B cell (primary cell): Measurements from ENCODE around the gene LIMS2. TPM values are rescaled to one million over a fixed set of nuclear protein-coding genes. Genes with fewer than 3 reads are reported as not detected.

Experiments
- ATAC-seq: fragments of 200-7000 bp; cut with Tn5 transposase; one replicate; pipeline ENCODE4 v1.10.0; 2021; ENCODE audit warnings: low read depth, mild to moderate bottlenecking, moderate number of reproducible peaks, moderate library complexity
- CTCF ChIA-PET: fragments of 350-600 bp; sonication (Branson Sonifier 250); formaldehyde crosslinking; loops from one replicate; lab custom pipeline; 2021; ENCODE audit warnings: antibody characterized with exemption, inconsistent platforms; lab: Charles Lee
- POLR2A ChIA-PET: fragments of 350-600 bp; sonication (Branson Sonifier 250); formaldehyde crosslinking; loops from one replicate; lab custom pipeline; 2021; ENCODE audit warnings: antibody characterized with exemption; lab: Charles Lee
- DNase-seq: peaks from one replicate; pipeline ENCODE4 v3.0.0; 2013
- H2AFZ ChIP-seq: 2 replicates; pipeline ENCODE4 v1.6.1; 2012; ENCODE audit warnings: mild to moderate bottlenecking, low read depth, low read length; ENCODE audit not compliant: insufficient read depth, poor library complexity, severe bottlenecking
- H3K27ac ChIP-seq, 2 donors: 1 replicate in 1 of 2; 2 replicates in 1 of 2; pipeline ENCODE4 v1.5.1; 2012 to 2013; ENCODE audit warnings: low read length in 2 of 2, mild to moderate bottlenecking in 2 of 2, moderate library complexity in 1 of 2
- H3K27me3 ChIP-seq, 4 experiments: fragments of 200-600 bp in 1 of 4; sonication (generic) in 1 of 4; replicated peaks in 1 of 4; 1 replicate in 2 of 4; 2 replicates in 2 of 4; pipeline versions ENCODE4 v1.6.1 to v1.7.0; 2013 to 2016; ENCODE audit warnings: low read length in 3 of 4, mild to moderate bottlenecking in 2 of 4, mixed read lengths in 1 of 4, moderate library complexity in 1 of 4; ENCODE audit not compliant: insufficient read depth in 4 of 4, control insufficient read depth in 3 of 4; ENCODE audit errors: control extremely low read depth in 1 of 4
- H3K36me3 ChIP-seq, 2 experiments: replicated peaks in 1 of 2; 1 replicate in 1 of 2; 2 replicates in 1 of 2; pipeline versions ENCODE4 v1.6.1 to v1.7.1; 2013; ENCODE audit warnings: low read length in 1 of 2; ENCODE audit not compliant: insufficient read depth in 2 of 2, control insufficient read depth in 1 of 2; ENCODE audit errors: control extremely low read depth in 1 of 2, extremely low read depth in 1 of 2
- H3K4me1 ChIP-seq, 2 donors: fragments of 200-600 bp in 1 of 2; sonication (generic) in 1 of 2; 1 replicate in 1 of 2; 2 replicates in 1 of 2; pipeline versions ENCODE4 v1.5.1 to v1.6.1; 2013 to 2017; ENCODE audit warnings: low read length in 2 of 2; ENCODE audit not compliant: control insufficient read depth in 2 of 2, insufficient read depth in 2 of 2
- H3K4me2 ChIP-seq: replicated peaks from 2 replicates; pipeline ENCODE3; 2012; ENCODE audit warnings: mild to moderate bottlenecking, low read depth, low read length; ENCODE audit not compliant: poor library complexity, severe bottlenecking
- H3K4me3 ChIP-seq, 5 experiments: fragments of 200-600 bp in 1 of 5; sonication (generic) in 1 of 5; 1 replicate in 3 of 5; 2 replicates in 2 of 5; pipeline versions ENCODE4 v1.5.1 to v1.7.0; 2011 to 2016; ENCODE audit warnings: low read length in 4 of 5, mild to moderate bottlenecking in 4 of 5, low read depth in 2 of 5, control low read depth in 1 of 5, moderate library complexity in 1 of 5; ENCODE audit not compliant: insufficient read depth in 1 of 5; ENCODE audit errors: control extremely low read depth in 1 of 5, extremely low read depth in 1 of 5
- H3K79me2 ChIP-seq: fragments of 200-600 bp; sonication (generic); one replicate; pipeline ENCODE4 v1.6.0; 2016; ENCODE audit warnings: low read length; ENCODE audit not compliant: control insufficient read depth, insufficient read depth
- H3K9ac ChIP-seq: fragments of 200-600 bp; sonication (generic); 2 replicates; pipeline ENCODE4 v1.6.1; 2017; ENCODE audit warnings: mild to moderate bottlenecking, low read length, moderate library complexity
- H3K9me3 ChIP-seq, 3 donors: one replicate each; pipeline versions ENCODE4 v1.6.1 to v1.7.1; 2013; ENCODE audit warnings: low read length in 2 of 3; ENCODE audit not compliant: control insufficient read depth in 2 of 3, insufficient read depth in 1 of 3; ENCODE audit errors: control extremely low read depth in 1 of 3
- H4K20me1 ChIP-seq: 2 replicates; pipeline ENCODE4 v1.6.0; 2012; ENCODE audit warnings: mild to moderate bottlenecking, low read length; ENCODE audit not compliant: insufficient read depth, control insufficient read depth, poor library complexity, severe bottlenecking
- H3K27ac Mint-ChIP-seq: one replicate; pipeline ENCODE4 v1.8.0; 2021; ENCODE audit warnings: mixed read lengths
- H3K27me3 Mint-ChIP-seq: one replicate; pipeline ENCODE4 v1.8.0; 2021; ENCODE audit warnings: mixed read lengths
- H3K4me1 Mint-ChIP-seq: one replicate; pipeline ENCODE4 v1.8.0; 2021; ENCODE audit warnings: mixed read lengths
- H3K4me3 Mint-ChIP-seq: one replicate; pipeline ENCODE4 v1.8.0; 2021; ENCODE audit warnings: mixed read lengths
- H3K9me3 Mint-ChIP-seq: one replicate; pipeline ENCODE4 v1.8.0; 2022; ENCODE audit warnings: mixed read lengths; ENCODE audit not compliant: insufficient read depth
- EZH2 ChIP-seq: IDR thresholded peaks from 2 replicates; pipeline ENCODE4 v1.6.1; 2012; ENCODE audit warnings: borderline replicate concordance, low read depth, mild to moderate bottlenecking, moderate library complexity, low read length; ENCODE audit not compliant: insufficient read depth, poor library complexity, severe bottlenecking
- WGBS: methylation state at CpG from one replicate; pipeline ENCODE4 v1.1.5; 2013; ENCODE audit warnings: missing lambda C conversion rate; ENCODE audit not compliant: insufficient coverage; 5-methylcytosine and 5-hydroxymethylcytosine counted together
- intact Hi-C: fragments of 100-400 bp; cut with micrococcal nuclease; formaldehyde crosslinking; loops from one replicate; pipeline ENCODE4 v1.10.0; 2022
- polyA plus RNA-seq: library from polyadenylated mRNA; depleted of rRNA; stranded (reverse); fragments of >200 nt; gene quantifications from 2 replicates; pipeline ENCODE4 v1.2.3, GENCODE V29; 2012
- total RNA-seq, 2 donors: library from RNA; stranded (reverse); fragments of 120-200 nt in 1 of 2; gene quantifications; 1 replicate in 1 of 2; 2 replicates in 1 of 2; pipeline versions ENCODE4 v1.2.3 to v1.2.4, GENCODE V29; 2013 to 2022
- TF ChIP-seq, protein P1 (sequence below): fragments of 200-600 bp; IDR thresholded peaks from one replicate; pipeline ENCODE4 v1.8.0; 2022; ENCODE audit warnings: antibody characterized with exemption, mild to moderate bottlenecking

The LIMS2 gene
- total and polyA plus RNA-seq, 2 donors (not counting 1 experiment from before 2014, with no cell fraction given): 6.7 to 32.2 TPM

DNA sequence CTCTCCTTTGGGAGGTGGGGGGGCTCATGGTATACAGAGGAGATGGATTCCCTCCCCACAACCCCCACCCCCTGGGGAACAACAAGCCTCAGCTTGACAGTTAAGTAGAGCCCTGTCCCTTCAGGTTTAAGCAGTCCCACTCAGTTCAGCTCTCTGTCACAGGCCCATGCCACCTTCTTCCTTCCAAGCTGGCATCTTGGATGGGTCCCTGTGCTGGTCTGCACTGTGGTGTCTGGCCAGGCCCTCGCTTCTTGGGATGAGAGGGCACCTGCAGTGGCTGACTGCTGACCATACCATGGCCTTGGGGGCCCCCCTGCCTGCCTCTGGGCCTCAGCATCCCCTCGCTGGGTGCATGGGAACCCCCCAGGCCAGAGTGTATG, 49.8 kb downstream of the LIMS2 start:
- Histone ChIP-seq H3K79me2 (no peaks in the 10 kb centered on the region), H4K20me1 (no peaks in the 10 kb centered on the region), H3K4me2 (no peak overlapping the region), H3K9me3 (no peaks in the 10 kb centered on the region), H2AFZ (no peak overlapping the region), H3K4me3 (no peak overlapping the region), H3K9ac (no peak overlapping the region), H3K27me3 (no peaks in the 10 kb centered on the region), H3K36me3 (no peaks in the 10 kb centered on the region), H3K4me1 (peaks cover 31 to 84% of the 10 kb centered on the region in 2 donors), H3K27ac (no peak overlapping the region)
- H3K27me3 Mint-ChIP-seq: no peaks in the 10 kb centered on the region
- ATAC-seq (no peak), DNase-seq (no peak)
- 91% methylated on average over 2 of the region's 2 CpGs for WGBS
- H3K4me1 Mint-ChIP-seq: peaks cover 83% of the 10 kb centered on the region
- intact Hi-C loops: no loop called here
- ChIA-PET POLR2A (interaction anchor here (1.4 kb wide), 1 partner anchor 14 kb away, joined by 4 read pairs; no protein-coding TSS in a partner anchor), CTCF (interaction anchor here (1.0 to 1.5 kb wide), 4 partner anchors 16 to 34 kb away, joined by 3 to 6 read pairs (median 4); no protein-coding TSS in a partner anchor)
- no peak overlapping the region for H3K27ac Mint-ChIP-seq
- H3K4me3 Mint-ChIP-seq: no peak overlapping the region
- TF ChIP-seq EZH2: no peak
- TF ChIP-seq, protein P1, sequence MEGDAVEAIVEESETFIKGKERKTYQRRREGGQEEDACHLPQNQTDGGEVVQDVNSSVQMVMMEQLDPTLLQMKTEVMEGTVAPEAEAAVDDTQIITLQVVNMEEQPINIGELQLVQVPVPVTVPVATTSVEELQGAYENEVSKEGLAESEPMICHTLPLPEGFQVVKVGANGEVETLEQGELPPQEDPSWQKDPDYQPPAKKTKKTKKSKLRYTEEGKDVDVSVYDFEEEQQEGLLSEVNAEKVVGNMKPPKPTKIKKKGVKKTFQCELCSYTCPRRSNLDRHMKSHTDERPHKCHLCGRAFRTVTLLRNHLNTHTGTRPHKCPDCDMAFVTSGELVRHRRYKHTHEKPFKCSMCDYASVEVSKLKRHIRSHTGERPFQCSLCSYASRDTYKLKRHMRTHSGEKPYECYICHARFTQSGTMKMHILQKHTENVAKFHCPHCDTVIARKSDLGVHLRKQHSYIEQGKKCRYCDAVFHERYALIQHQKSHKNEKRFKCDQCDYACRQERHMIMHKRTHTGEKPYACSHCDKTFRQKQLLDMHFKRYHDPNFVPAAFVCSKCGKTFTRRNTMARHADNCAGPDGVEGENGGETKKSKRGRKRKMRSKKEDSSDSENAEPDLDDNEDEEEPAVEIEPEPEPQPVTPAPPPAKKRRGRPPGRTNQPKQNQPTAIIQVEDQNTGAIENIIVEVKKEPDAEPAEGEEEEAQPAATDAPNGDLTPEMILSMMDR: no peak
- H3K9me3 Mint-ChIP-seq: no peaks in the 10 kb centered on the region

DNA sequence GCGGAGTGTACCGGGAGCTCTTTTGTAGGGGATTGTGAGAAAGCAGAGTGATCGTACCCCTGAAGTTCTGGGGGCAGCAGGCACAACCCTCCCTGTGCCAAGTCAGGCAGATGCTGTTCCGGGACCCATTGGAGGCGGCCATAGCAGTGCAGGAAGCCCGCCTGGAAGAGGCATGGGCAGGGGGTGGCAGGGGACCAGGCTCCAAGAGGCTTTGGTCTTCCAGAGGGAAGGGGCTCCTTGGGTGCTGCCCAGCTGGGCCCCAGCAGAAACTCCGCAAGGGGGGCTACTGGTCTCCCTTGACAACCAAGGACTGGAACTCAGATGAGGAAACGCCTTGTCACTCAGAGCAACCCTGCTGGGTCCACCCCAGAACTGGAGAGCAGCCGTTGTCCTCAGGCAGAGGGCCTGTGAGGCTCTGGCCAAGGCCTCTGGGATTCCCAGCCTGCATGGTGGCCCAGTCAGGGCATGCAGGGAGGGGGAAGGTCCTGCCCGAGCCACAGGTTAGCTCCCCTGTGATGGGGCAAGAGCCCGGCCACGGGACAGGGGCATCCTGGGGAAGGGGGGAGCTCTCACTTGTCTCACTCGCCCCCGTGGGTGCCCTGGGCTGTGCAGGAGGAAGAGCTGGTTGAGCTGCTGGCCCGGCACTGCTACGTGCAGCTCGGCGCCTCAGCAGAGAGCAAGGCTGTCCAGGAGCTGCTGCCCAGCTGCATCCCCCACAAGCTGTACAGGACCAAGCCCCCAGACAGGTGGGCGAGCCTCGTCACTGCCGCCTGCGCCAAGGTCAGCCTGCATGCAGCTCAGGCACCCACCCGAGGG, 50.4 kb downstream of the LIMS2 start:
- Histone ChIP-seq H2AFZ (no peak overlapping the region), H3K27ac (no peak overlapping the region), H3K4me2 (no peak overlapping the region), H3K9ac (no peak overlapping the region), H3K79me2 (no peaks in the 10 kb centered on the region), H3K4me3 (no peak overlapping the region), H3K4me1 (peaks cover 28 to 84% of the 10 kb centered on the region in 2 donors), H3K27me3 (no peaks in the 10 kb centered on the region), H4K20me1 (no peaks in the 10 kb centered on the region), H3K9me3 (no peaks in the 10 kb centered on the region), H3K36me3 (no peaks in the 10 kb centered on the region)
- DNase-seq (no peak), ATAC-seq (no peak)
- Mint-ChIP-seq H3K27ac (no peak overlapping the region), H3K4me1 (peaks cover 81% of the 10 kb centered on the region), H3K4me3 (no peak overlapping the region), H3K27me3 (no peaks in the 10 kb centered on the region), H3K9me3 (no peaks in the 10 kb centered on the region)
- ChIA-PET CTCF (interaction anchor here (1.0 to 1.5 kb wide), 4 partner anchors 17 to 34 kb away, joined by 3 to 7 read pairs (median 4); no protein-coding TSS in a partner anchor), POLR2A (interaction anchor here (1.4 kb wide), 1 partner anchor 15 kb away, joined by 4 read pairs; no protein-coding TSS in a partner anchor)
- intact Hi-C loops: no loop called here
- no peak for TF ChIP-seq EZH2
- TF ChIP-seq, protein P1: no peak
- 83% methylated on average over 16 of the region's 23 CpGs for WGBS
